RKO (cell line): ENCODE data around the gene RASA3.

Source experiments
- DNase-seq: peaks from one replicate; pipeline ENCODE4 v3.0.0-alpha.2; 2016; ENCODE audit warnings: low spot score

The RASA3 gene

GRCh38 chr13:113936166-113936965 lies 196.1 kb downstream of the RASA3 start:
- no peak for DNase-seq

- no peak for DNase-seq
Observed at GRCh38 chr13:113935001-113935844, 197.2 kb downstream of the RASA3 start.

- no peak for DNase-seq
Observed at GRCh38 chr13:113934576-113934975, 197.8 kb downstream of the RASA3 start.

- DNase-seq, result no peak
Observed at GRCh38 chr13:113933901-113934300, 198.5 kb downstream of the RASA3 start.

GRCh38 chr13:113931841-113932459 lies 200.5 kb downstream of the RASA3 start:
- DNase-seq, result no peak

- no peak for DNase-seq
Observed at GRCh38 chr13:113930671-113931637, 201.5 kb downstream of the RASA3 start.

- no peak for DNase-seq
Observed at GRCh38 chr13:113929628-113930615, 202.5 kb downstream of the RASA3 start.

GRCh38 chr13:113928685-113929627 lies 203.5 kb downstream of the RASA3 start:
- no peak for DNase-seq
